HepG2 (cell line): ENCODE measurements around the gene INPP5E. TPM values are rescaled to one million over a fixed set of nuclear protein-coding genes. Genes with fewer than 3 reads are reported as not detected.

Source experiments
- BCLAF1 ChIP-seq: fragments of 450-650 bp; IDR thresholded peaks from 2 replicates; pipeline ENCODE4 v1.6.1; 2017; ENCODE audit warnings: mild to moderate bottlenecking
- ELF3 ChIP-seq: IDR thresholded peaks from 2 replicates; pipeline ENCODE4 v1.6.1; 2016; ENCODE audit warnings: missing genetic modification reagents, missing compliant biosample characterization
- FOXO4 ChIP-seq: sonication (generic); formaldehyde crosslinking; conservative IDR thresholded peaks from 2 replicates; pipeline ENCODE4 v1.8.1; 2023; ENCODE audit warnings: missing genetic modification reagents
- IRF1 ChIP-seq: sonication (generic); formaldehyde crosslinking; IDR thresholded peaks from 2 replicates; pipeline ENCODE4 v1.4.0; 2020; ENCODE audit warnings: low read depth, mild to moderate bottlenecking, missing genetic modification reagents
- PRDM10 ChIP-seq: sonication (generic); formaldehyde crosslinking; IDR thresholded peaks from 2 replicates; pipeline ENCODE4 v1.4.0; 2020; ENCODE audit warnings: low read depth, missing genetic modification reagents
- RBFOX2 ChIP-seq: fragments of 200-400 bp; formaldehyde crosslinking; IDR thresholded peaks from 2 replicates; pipeline ENCODE4 v1.6.1; 2017; ENCODE audit warnings: low read depth, mild to moderate bottlenecking, low read length
- SOX5 ChIP-seq: IDR thresholded peaks from 2 replicates; pipeline ENCODE4 v1.6.1; 2016; ENCODE audit warnings: borderline replicate concordance
- TFDP1 ChIP-seq: IDR thresholded peaks from 2 replicates; pipeline ENCODE4 v1.6.1; 2016; ENCODE audit warnings: missing compliant biosample characterization, missing genetic modification reagents, borderline replicate concordance
- ZBTB49 ChIP-seq: sonication (generic); formaldehyde crosslinking; IDR thresholded peaks from 2 replicates; pipeline ENCODE4 v1.4.0; 2020; ENCODE audit warnings: missing genetic modification reagents, borderline replicate concordance
- ZFP36L2 ChIP-seq: sonication (generic); formaldehyde crosslinking; IDR thresholded peaks from 2 replicates; pipeline ENCODE4 v1.4.0; 2020; ENCODE audit warnings: missing genetic modification reagents
- ZNF574 ChIP-seq: sonication (generic); formaldehyde crosslinking; IDR thresholded peaks from 2 replicates; pipeline ENCODE4 v1.4.0; 2020; ENCODE audit warnings: missing genetic modification reagents
- ZNF768 ChIP-seq: sonication (generic); formaldehyde crosslinking; IDR thresholded peaks from 2 replicates; pipeline ENCODE4 v1.4.0; 2020; ENCODE audit warnings: missing genetic modification reagents
- polyA plus RNA-seq, 8 experiments: library from polyadenylated mRNA; depleted of rRNA in 3 of 8; stranded (reverse) in 7 of 8; unstranded in 1 of 8; fragments of >200 nt; fragmentation: Illumina TruSeq in 4 of 8; extraction: Trizol in 4 of 8; gene quantifications; 2 replicates each; pipeline versions ENCODE4 v1.2.1 to v1.2.3, GENCODE V29; 2011 to 2016; ENCODE audit warnings: low read depth in 4 of 8, missing spikeins in 1 of 8, mixed read lengths in 1 of 8; ENCODE audit not compliant: insufficient read depth in 1 of 8
- total RNA-seq, 5 experiments: library from RNA; depleted of rRNA; stranded (reverse); fragments of >200 nt; fragmentation: Illumina TruSeq; extraction: Trizol; gene quantifications; 2 replicates each; pipeline ENCODE4 v1.2.3, GENCODE V29; 2016; ENCODE audit warnings: low read depth in 1 of 5

INPP5E gene
- total and polyA plus RNA-seq, 2 of the 13 experiments (the other 11 are each of a cell fraction or from before 2014, with no cell fraction given): 5.5 TPM

- TF ChIP-seq TFDP1 (CRISPR knock-in tag): peak; percentile 40; the same call in 1 of the 2 replicates
- TF ChIP-seq SOX5 (CRISPR knock-in tag): 0 out of 2 replicates have a peak, but pooled peaks have one; percentile 16
- TF ChIP-seq IRF1: no peak
- TF ChIP-seq ZNF768 (CRISPR knock-in tag): 0 out of 2 replicates have a peak, but pooled peaks have one; percentile 7
- TF ChIP-seq PRDM10 (CRISPR knock-in tag): no peak
- TF ChIP-seq ELF3 (CRISPR knock-in tag): peak; percentile 39; the same call in 1 of the 2 replicates
- no peak for TF ChIP-seq ZFP36L2 (CRISPR knock-in tag)
- TF ChIP-seq BCLAF1: no peak
- TF ChIP-seq FOXO4 (CRISPR knock-in tag): 0 out of 2 replicates have a peak, but pooled peaks have one; percentile 65
- TF ChIP-seq ZBTB49: 0 out of 2 replicates have a peak, but pooled peaks have one; percentile 67
- TF ChIP-seq RBFOX2: peak; percentile 76
- peak; percentile 47; the same call in 1 of the 2 replicates for TF ChIP-seq ZNF574 (CRISPR knock-in tag)
Measured at GRCh38 chr9:136483589-136484152, 44.0 kb upstream of the INPP5E start (continued).
